HepG2 (cell line): ENCODE measurements around the gene CPNE2. TPM values are rescaled to one million over a fixed set of nuclear protein-coding genes. Genes with fewer than 3 reads are reported as not detected.

ENCODE experiments used
- ATAC-seq: fragments of 200-7000 bp; cut with Tn5 transposase; 3 replicates; pipeline ENCODE4 v1.9.1; 2020; ENCODE audit warnings: mild to moderate bottlenecking, moderate library complexity
- BruUV-seq: library from RNA; stranded (reverse); fragments of 400-500 nt; replicated peaks from 2 replicates; lab custom pipeline; 2021; lab: Mats Ljungman, UMichigan
- CTCF ChIA-PET: fragments of 300-600 bp; formaldehyde crosslinking; extraction: SDS; loops from one replicate; lab custom pipeline; 2021; ENCODE audit warnings: low total read pairs, inconsistent platforms, low intra/inter-chr PET ratio; lab: Yijun Ruan, JAX
- POLR2A ChIA-PET: fragments of 350-600 bp; sonication (Branson Sonifier 250); formaldehyde crosslinking; loops from one replicate; lab custom pipeline; 2020; ENCODE audit warnings: antibody characterized with exemption, inconsistent platforms; lab: Yijun Ruan, JAX
- DNase-seq: peaks from one replicate; pipeline ENCODE4 v3.0.0-alpha.2; 2015; ENCODE audit warnings: low spot score
- FAIRE-seq: peaks from 3 replicates; lab custom pipeline; 2011; peaks lifted over from hg19 to GRCh38; lab: Jason Lieb, UNC
- H2AFZ ChIP-seq: one replicate; pipeline ENCODE4 v1.6.1; 2011; ENCODE audit warnings: low read length, inconsistent platforms
- H3K27ac ChIP-seq: fragments of 300-600 bp; 3 replicates; pipeline ENCODE4 v1.8.0; 2011; ENCODE audit warnings: mixed run types, mild to moderate bottlenecking, mixed read lengths, low read length, inconsistent platforms; ENCODE audit not compliant: insufficient read depth; ENCODE audit errors: extremely low read length
- H3K27me3 ChIP-seq, 2 experiments: fragments of 200-600 bp in 1 of 2; 2 replicates in 1 of 2; 3 replicates in 1 of 2; pipeline versions ENCODE4 v1.6.0 to v1.8.0; 2011; ENCODE audit warnings: low read length in 2 of 2, mild to moderate bottlenecking in 2 of 2, moderate library complexity in 2 of 2, inconsistent platforms in 1 of 2; ENCODE audit not compliant: insufficient read depth in 2 of 2, control insufficient read depth in 1 of 2
- H3K36me3 ChIP-seq, 2 experiments: fragments of 200-600 bp in 1 of 2; replicated peaks in 1 of 2; 2 replicates in 1 of 2; 3 replicates in 1 of 2; pipeline versions ENCODE4 v1.5.1 to v1.8.0; 2011; ENCODE audit warnings: low read length in 2 of 2, inconsistent platforms in 1 of 2; ENCODE audit not compliant: insufficient read depth in 2 of 2, control insufficient read depth in 1 of 2
- H3K4me1 ChIP-seq: 2 replicates; pipeline ENCODE4 v1.5.1; 2012; ENCODE audit warnings: low read length, inconsistent platforms; ENCODE audit not compliant: insufficient read depth
- H3K4me2 ChIP-seq: 2 replicates; pipeline ENCODE4 v1.6.0; 2011; ENCODE audit warnings: low read depth, low read length, inconsistent platforms
- H3K4me3 ChIP-seq, 3 experiments: fragments of 200-600 bp in 1 of 3; sonication (generic), shearing (Covaris generic) in 1 of 3; replicated peaks in 1 of 3; 2 replicates each; pipeline ENCODE4 v1.5.1; 2011 to 2016; ENCODE audit warnings: low read length in 3 of 3, inconsistent platforms in 2 of 3, low read depth in 2 of 3, mild to moderate bottlenecking in 2 of 3, control low read depth in 1 of 3, mixed read lengths in 1 of 3; ENCODE audit not compliant: insufficient read depth in 1 of 3
- H3K79me2 ChIP-seq: one replicate; pipeline ENCODE4 v1.6.1; 2011; ENCODE audit warnings: low read length, inconsistent platforms; ENCODE audit not compliant: insufficient read depth
- H3K9ac ChIP-seq: 2 replicates; pipeline ENCODE4 v1.6.0; 2011; ENCODE audit warnings: mild to moderate bottlenecking, low read depth, low read length, inconsistent platforms; ENCODE audit not compliant: insufficient read depth
- H3K9me3 ChIP-seq: 2 replicates; pipeline ENCODE4 v1.5.1; 2012; ENCODE audit warnings: mild to moderate bottlenecking, low read length
- H4K20me1 ChIP-seq: 2 replicates; pipeline ENCODE4 v1.6.0; 2011; ENCODE audit warnings: inconsistent platforms, mild to moderate bottlenecking, low read length, moderate library complexity; ENCODE audit not compliant: insufficient read depth
- MEF2D ChIP-seq: sonication (generic); formaldehyde crosslinking; IDR thresholded peaks from 2 replicates; pipeline ENCODE4 v1.5.1; 2020; ENCODE audit warnings: mild to moderate bottlenecking, missing genetic modification reagents
- NFYC ChIP-seq: IDR thresholded peaks from 2 replicates; pipeline ENCODE4 v1.6.1; 2016; ENCODE audit warnings: missing genetic modification reagents, missing compliant biosample characterization
- NR2F2 ChIP-seq: IDR thresholded peaks from 2 replicates; pipeline ENCODE4 v1.6.1; 2012; ENCODE audit warnings: low read depth, inconsistent platforms, borderline replicate concordance
- RAD51 ChIP-seq: fragments of 450-650 bp; IDR thresholded peaks from 2 replicates; pipeline ENCODE4 v1.6.1; 2016; ENCODE audit warnings: borderline replicate concordance
- RARG ChIP-seq: sonication (generic); formaldehyde crosslinking; IDR thresholded peaks from 2 replicates; pipeline ENCODE4 v1.4.0; 2020; ENCODE audit warnings: low read depth, mild to moderate bottlenecking, missing genetic modification reagents
- SSRP1 ChIP-seq: IDR thresholded peaks from 2 replicates; pipeline ENCODE4 v1.6.1; 2016; ENCODE audit warnings: control low read depth
- ZHX1 ChIP-seq: sonication (generic); formaldehyde crosslinking; IDR thresholded peaks from 2 replicates; pipeline ENCODE4 v1.8.1; 2022; ENCODE audit warnings: low read depth, mild to moderate bottlenecking, missing genetic modification reagents
- WGBS: methylation state at CpG from one replicate; pipeline ENCODE4 v1.1.6; 2017; ENCODE audit warnings: low lambda C conversion rate; 5-methylcytosine and 5-hydroxymethylcytosine counted together
- in situ Hi-C: cut with HindIII; loops from 2 replicates; pipeline ENCODE4 v1.10.0; 2017; ENCODE audit warnings: low pct_unique_long_range_greater_than_20kb; ENCODE audit not compliant: extremely low pct_ligation_motif_present
- intact Hi-C: fragments of 100-400 bp; cut with micrococcal nuclease; formaldehyde crosslinking; loops from one replicate; pipeline ENCODE4 v1.10.0; 2022; ENCODE audit not compliant: unreplicated experiment
- polyA plus RNA-seq, 8 experiments: library from polyadenylated mRNA; depleted of rRNA in 3 of 8; stranded (reverse) in 7 of 8; unstranded in 1 of 8; fragments of >200 nt; fragmentation: Illumina TruSeq in 4 of 8; extraction: Trizol in 4 of 8; gene quantifications; 2 replicates each; pipeline versions ENCODE4 v1.2.1 to v1.2.3, GENCODE V29; 2011 to 2016; ENCODE audit warnings: low read depth in 4 of 8, missing spikeins in 1 of 8, mixed read lengths in 1 of 8; ENCODE audit not compliant: insufficient read depth in 1 of 8
- total RNA-seq, 5 experiments: library from RNA; depleted of rRNA; stranded (reverse); fragments of >200 nt; fragmentation: Illumina TruSeq; extraction: Trizol; gene quantifications; 2 replicates each; pipeline ENCODE4 v1.2.3, GENCODE V29; 2016; ENCODE audit warnings: low read depth in 1 of 5

The CPNE2 gene
- total and polyA plus RNA-seq, 2 of the 13 experiments (the other 11 are each of a cell fraction or from before 2014, with no cell fraction given), result 10.6 to 23.3 TPM

GRCh38 chr16:57123974-57124674, 31.7 kb downstream of the CPNE2 start:
- POLR2A ChIA-PET, result no interaction called here
- CTCF ChIA-PET, result no interaction called here
- BruUV-seq, result no TSS peak

More at GRCh38 chr16:57123974-57124674, 31.7 kb downstream of the CPNE2 start:
- H3K4me2 ChIP-seq, result no peak overlapping the region
- H3K9me3 ChIP-seq, result no peaks in the 10 kb centered on the region
- intact Hi-C loops (no loop called here), in situ Hi-C loops (no loop called here)
- no peaks in the 10 kb centered on the region for H3K36me3 ChIP-seq
- TF ChIP-seq MEF2D, result no peak
- no peak for TF ChIP-seq NFYC (CRISPR knock-in tag)
- TF ChIP-seq RAD51, result peak; percentile 26; the same call in 1 of the 2 replicates
- no peak for TF ChIP-seq ZHX1 (CRISPR knock-in tag)
- TF ChIP-seq NR2F2, result no peak
- TF ChIP-seq SSRP1 (CRISPR knock-in tag), result no peak
- no peak for TF ChIP-seq RARG
- no peak overlapping the region for H3K9ac ChIP-seq
- H3K4me1 ChIP-seq, result no peaks in the 10 kb centered on the region
- FAIRE-seq (no peak), DNase-seq (no peak), ATAC-seq (no peak)
- no peaks in the 10 kb centered on the region for H3K79me2 ChIP-seq
- WGBS, result 56% methylated on average over 11 of the region's 11 CpGs
- H2AFZ ChIP-seq, result no peak overlapping the region
- H3K4me3 ChIP-seq, result no peak overlapping the region
- no peaks in the 10 kb centered on the region; a peak in 1 of 5 replicates for H3K27me3 ChIP-seq
- H3K27ac ChIP-seq, result no peak overlapping the region
- no peaks in the 10 kb centered on the region for H4K20me1 ChIP-seq
